NCI-H446 (cell line): Measurements from ENCODE around the gene ABL1.

ENCODE experiments used
- DNase-seq, 2 experiments: peaks; one replicate each; lab custom pipeline; 2025; lab: John Stamatoyannopoulos, UW

ABL1 gene

GRCh38 chr9:130918101-130918825 lies 83.2 kb downstream of the ABL1 start:
- DNase-seq = no peak

GRCh38 chr9:130918826-130919558 lies 83.9 kb downstream of the ABL1 start:
- peak; percentile 13 to 78 for DNase-seq

- no peak for DNase-seq
Measured at GRCh38 chr9:130919559-130920145, 84.6 kb downstream of the ABL1 start.

GRCh38 chr9:130920233-130920632 lies 85.2 kb downstream of the ABL1 start:
- no peak for DNase-seq

- no peak for DNase-seq
Measured at GRCh38 chr9:130920762-130921299, 85.8 kb downstream of the ABL1 start.

GRCh38 chr9:130921300-130921988 lies 86.4 kb downstream of the ABL1 start:
- DNase-seq = peak in 1 of 2 experiments; percentile 20

GRCh38 chr9:130921989-130922892 lies 87.2 kb downstream of the ABL1 start:
- no peak for DNase-seq

GRCh38 chr9:130922893-130923610 lies 88.0 kb downstream of the ABL1 start:
- DNase-seq = no peak

- DNase-seq = no peak
Measured at GRCh38 chr9:130923611-130924447, 88.8 kb downstream of the ABL1 start.

- DNase-seq = no peak
Measured at GRCh38 chr9:130924448-130924788, 89.4 kb downstream of the ABL1 start.

- DNase-seq = no peak
Measured at GRCh38 chr9:130925050-130925678, 90.1 kb downstream of the ABL1 start.

- DNase-seq = peak in 1 of 2 experiments; percentile 26
Measured at GRCh38 chr9:130927338-130927737, 92.3 kb downstream of the ABL1 start.

- DNase-seq = peak; percentile 11 to 68
Measured at GRCh38 chr9:130927995-130928900, 93.2 kb downstream of the ABL1 start.

- no peak for DNase-seq
Measured at GRCh38 chr9:130929571-130930038, 94.6 kb downstream of the ABL1 start.

GRCh38 chr9:130930132-130930803 lies 95.2 kb downstream of the ABL1 start:
- DNase-seq = no peak

- DNase-seq = no peak
Measured at GRCh38 chr9:130930804-130931349, 95.8 kb downstream of the ABL1 start.
